Brain microvascular endothelial cell (primary cell): ENCODE measurements around the gene LRRC4.

ENCODE experiments used
- DNase-seq: peaks from one replicate; pipeline ENCODE4 v3.0.0-alpha.2; 2020
- H3K27ac ChIP-seq: fragments of 250-450 bp; sonication (Bioruptor Pico); 2 replicates; pipeline ENCODE4 v1.5.1; 2020; ENCODE audit warnings: mild to moderate bottlenecking, moderate library complexity
- H3K27me3 ChIP-seq: fragments of 250-450 bp; sonication (Bioruptor Pico); replicated peaks from 2 replicates; pipeline ENCODE4 v1.5.1; 2020; ENCODE audit warnings: mild to moderate bottlenecking
- H3K36me3 ChIP-seq: fragments of 250-450 bp; sonication (Bioruptor Pico); replicated peaks from 2 replicates; pipeline ENCODE4 v1.5.1; 2020; ENCODE audit warnings: mild to moderate bottlenecking
- H3K4me3 ChIP-seq: 2 replicates; pipeline ENCODE4 v1.5.1; 2011; ENCODE audit warnings: low read depth, mild to moderate bottlenecking, control low read depth, low read length, moderate library complexity
- CTCF ChIP-seq: IDR thresholded peaks from 2 replicates; pipeline ENCODE4 v1.5.1; 2011; ENCODE audit warnings: low read depth, mild to moderate bottlenecking, moderate library complexity, low read length, control low read depth, inconsistent platforms; ENCODE audit errors: missing control alignments
- in situ Hi-C: cut with HindIII; loops from 2 replicates; pipeline ENCODE4 v1.10.0; 2017; ENCODE audit warnings: low sequenced_read_pairs, low pct_ligation_motif_present

Gene LRRC4

GRCh38 chr7:128055637-128056036 is 24.4 kb upstream of the LRRC4 start:
- in situ Hi-C loops, result no loop called here
- H3K27ac ChIP-seq, result no peak overlapping the region
- no peaks in the 10 kb centered on the region for H3K36me3 ChIP-seq
- DNase-seq, result no peak
- no peak overlapping the region for H3K4me3 ChIP-seq
- H3K27me3 ChIP-seq, result no peaks in the 10 kb centered on the region
- no peak for TF ChIP-seq CTCF

- DNase-seq, result no peak
- in situ Hi-C loops, result no loop called here
Measured at GRCh38 chr7:128054511-128054910, 23.3 kb upstream of the LRRC4 start.

GRCh38 chr7:128053991-128054390 is 22.8 kb upstream of the LRRC4 start:
- in situ Hi-C loops, result no loop called here
- H3K4me3 ChIP-seq, result no peak overlapping the region

More at GRCh38 chr7:128054511-128054910, 23.3 kb upstream of the LRRC4 start:
- Histone ChIP-seq H3K4me3 (no peak overlapping the region), H3K27ac (no peak overlapping the region), H3K27me3 (no peaks in the 10 kb centered on the region), H3K36me3 (no peaks in the 10 kb centered on the region)
- no peak for TF ChIP-seq CTCF

GRCh38 chr7:128053023-128053422 is 21.8 kb upstream of the LRRC4 start:
- in situ Hi-C loops, result no loop called here
- DNase-seq, result no peak
- no peak for TF ChIP-seq CTCF
- no peaks in the 10 kb centered on the region for H3K36me3 ChIP-seq
- H3K27me3 ChIP-seq, result no peaks in the 10 kb centered on the region
- H3K27ac ChIP-seq, result no peak overlapping the region
- H3K4me3 ChIP-seq, result no peak overlapping the region

More at GRCh38 chr7:128053991-128054390, 22.8 kb upstream of the LRRC4 start:
- Histone ChIP-seq H3K36me3 (no peaks in the 10 kb centered on the region), H3K27ac (no peak overlapping the region), H3K27me3 (no peaks in the 10 kb centered on the region)
- TF ChIP-seq CTCF, result no peak
- DNase-seq, result no peak

GRCh38 chr7:128052404-128052803 is 21.2 kb upstream of the LRRC4 start:
- Histone ChIP-seq H3K27ac (no peak overlapping the region), H3K36me3 (no peaks in the 10 kb centered on the region), H3K4me3 (no peak overlapping the region), H3K27me3 (no peaks in the 10 kb centered on the region)
- TF ChIP-seq CTCF, result no peak
- in situ Hi-C loops, result no loop called here
- DNase-seq, result no peak

- no peak for DNase-seq
- Histone ChIP-seq H3K4me3 (no peak overlapping the region), H3K27me3 (no peaks in the 10 kb centered on the region), H3K27ac (no peak overlapping the region), H3K36me3 (peaks cover 6% of the 10 kb centered on the region)
- no peak for TF ChIP-seq CTCF
- in situ Hi-C loops, result no loop called here
Measured at GRCh38 chr7:128045766-128046165, 14.5 kb upstream of the LRRC4 start.
